NCI-H2196 treated with DMSO at 0.1 percent for 48 hours (cell line): ENCODE data around the gene TSPAN31.
"Not testable (repeated sequence)": the region's sequence is repeated elsewhere in the genome, so short reads cannot be mapped to it uniquely, and the experiment has no call there.

Experiments used
- DNase-seq: peaks from one replicate; lab custom pipeline; 2025; ENCODE audit not compliant: unreplicated experiment; lab: John Stamatoyannopoulos, UW

The TSPAN31 gene

DNA sequence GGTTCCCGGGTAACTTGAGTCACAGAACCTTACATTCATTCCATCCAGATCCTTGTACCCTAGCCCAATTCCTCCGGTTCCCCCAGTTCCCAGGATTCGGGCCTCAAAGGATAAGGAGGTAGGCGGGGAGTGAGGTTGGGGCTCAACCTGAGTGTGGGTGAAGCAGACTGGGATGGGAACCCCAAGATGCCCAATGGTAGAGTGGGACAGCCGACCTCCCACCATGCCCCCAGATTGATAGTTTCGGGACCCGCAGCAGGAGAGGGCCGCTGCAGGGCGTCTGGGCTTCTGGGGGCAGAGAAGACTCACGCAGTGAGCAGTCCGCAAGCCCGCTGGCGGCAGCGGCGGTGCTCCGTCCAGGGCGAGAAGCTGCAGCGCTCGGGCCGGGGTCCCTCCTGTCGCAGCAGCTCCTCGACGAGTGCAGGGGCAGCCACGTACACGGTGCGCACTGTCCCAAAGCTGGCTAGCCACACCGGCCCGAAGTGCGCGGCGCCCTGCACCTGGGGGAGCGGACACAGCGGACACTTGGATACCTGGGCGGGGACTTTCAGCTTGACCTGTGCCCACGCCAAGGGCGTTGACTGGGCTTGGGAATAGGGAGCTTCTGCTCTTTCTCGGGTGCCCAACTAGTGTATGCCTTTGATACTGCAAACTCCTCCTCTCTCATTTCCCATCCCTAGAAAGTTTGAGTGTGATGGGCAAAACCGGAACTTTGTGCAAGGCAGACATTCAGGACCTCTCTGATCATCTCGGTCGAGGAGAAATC, 21.0 kb downstream of the TSPAN31 start:
- DNase-seq, result no peak

DNA sequence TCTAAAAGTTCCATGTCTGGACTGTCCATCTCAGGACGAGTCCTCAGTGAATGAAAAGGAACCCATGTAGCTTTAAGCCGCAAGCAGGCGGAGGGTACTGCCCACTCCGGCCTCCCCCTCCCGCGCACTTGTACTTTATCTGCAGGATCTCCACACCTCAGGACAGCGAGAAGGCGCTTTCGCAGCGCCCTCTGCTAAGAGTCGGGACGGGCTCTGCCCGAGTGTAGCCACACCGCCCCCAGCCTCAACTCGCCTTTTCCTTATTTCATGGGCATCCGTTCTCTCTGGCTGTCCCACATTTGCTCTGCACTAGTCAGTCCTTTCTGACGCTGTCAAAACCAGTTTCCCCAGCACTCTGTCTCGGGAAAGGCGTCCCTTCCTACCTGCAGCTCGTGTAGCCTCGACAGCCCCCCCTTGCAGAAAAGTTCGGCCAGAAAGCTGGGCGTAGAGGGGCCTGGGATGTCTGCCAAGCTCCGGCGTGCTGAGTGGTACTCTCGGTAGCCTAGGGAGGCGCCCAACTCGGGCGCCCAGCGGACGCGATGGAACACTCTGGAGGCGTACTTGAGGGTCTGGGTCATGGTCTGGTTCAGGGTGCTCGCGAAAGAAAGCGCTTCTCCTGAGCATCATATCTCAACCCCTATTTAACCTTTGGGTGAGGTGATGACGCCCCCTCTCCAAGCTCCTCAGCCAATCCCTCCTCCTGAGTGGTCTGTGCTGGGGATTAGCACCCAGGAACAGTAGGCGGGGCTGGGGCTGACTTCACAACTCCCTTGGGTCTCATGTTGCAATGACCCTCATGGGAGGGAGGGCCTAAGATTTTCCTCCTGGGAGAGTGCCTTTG, 21.8 kb downstream of the TSPAN31 start, which contains the start of gene CYP27B1:
Gene CYP27B1, minus strand, starts transcription at position 615 of the 841 bp plus-strand sequence. Its CDS starts 37 bp downstream, at position 578.
- DNase-seq, result no peak

DNA sequence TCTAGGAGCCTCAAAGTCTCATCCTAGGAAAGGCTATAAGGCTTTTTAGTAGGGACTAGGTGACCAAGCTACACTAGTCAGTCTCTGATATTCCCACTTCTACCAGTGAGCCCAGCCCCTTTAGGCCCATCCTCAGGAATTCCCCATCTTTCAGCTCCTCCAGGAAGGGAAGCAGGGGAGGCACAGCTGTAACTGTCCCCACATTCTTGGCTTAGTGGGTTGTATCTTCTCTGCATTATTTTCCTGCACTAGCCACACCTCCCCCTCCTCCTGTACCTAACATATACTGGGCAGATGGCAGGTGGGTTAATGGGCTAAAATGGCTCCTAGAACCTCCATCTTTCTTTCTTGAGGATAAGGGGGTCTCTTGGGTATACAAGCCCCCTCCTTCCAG, 22.5 kb downstream of the TSPAN31 start:
- no peak for DNase-seq

DNA sequence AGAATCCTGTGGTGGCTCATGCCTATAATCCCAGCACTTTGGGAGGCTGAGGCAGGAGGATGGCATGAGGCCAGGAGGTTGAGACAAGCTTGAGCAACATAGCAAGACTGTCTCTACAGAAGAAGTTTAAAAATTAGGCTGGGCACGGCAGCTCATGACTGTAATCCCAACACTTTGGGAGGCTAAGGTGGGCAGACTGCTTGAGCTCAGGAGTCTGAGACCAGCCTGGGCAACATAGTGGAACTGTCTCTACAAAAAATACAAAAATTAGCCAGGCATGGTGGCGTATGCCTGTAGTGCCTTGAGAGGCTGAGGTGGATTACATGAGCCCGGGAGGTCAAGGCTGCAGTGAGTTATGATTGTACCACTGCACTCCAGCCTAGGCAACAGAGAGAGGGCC, 23.0 kb downstream of the TSPAN31 start:
- no peak for DNase-seq

DNA sequence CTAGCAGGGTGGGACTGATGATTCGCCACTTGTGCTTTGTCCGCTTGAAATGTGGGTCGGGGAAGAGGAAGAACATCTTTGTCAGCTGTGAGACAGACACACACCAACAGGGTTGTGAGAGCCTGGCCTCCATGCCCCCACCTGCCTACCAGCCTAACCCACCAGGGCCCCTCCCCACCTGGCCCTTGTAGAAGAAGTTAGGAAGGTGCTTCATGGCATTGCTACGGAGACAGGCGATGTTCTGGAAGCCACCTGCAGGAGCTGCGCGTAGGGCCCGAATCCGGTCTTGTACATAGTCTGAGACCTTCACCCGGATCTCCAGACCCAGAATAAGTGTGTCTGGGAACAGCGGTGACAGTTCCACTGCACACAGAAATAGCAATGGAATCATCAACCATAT, 24.8 kb downstream of the TSPAN31 start:
- DNase-seq, result no peak

DNA sequence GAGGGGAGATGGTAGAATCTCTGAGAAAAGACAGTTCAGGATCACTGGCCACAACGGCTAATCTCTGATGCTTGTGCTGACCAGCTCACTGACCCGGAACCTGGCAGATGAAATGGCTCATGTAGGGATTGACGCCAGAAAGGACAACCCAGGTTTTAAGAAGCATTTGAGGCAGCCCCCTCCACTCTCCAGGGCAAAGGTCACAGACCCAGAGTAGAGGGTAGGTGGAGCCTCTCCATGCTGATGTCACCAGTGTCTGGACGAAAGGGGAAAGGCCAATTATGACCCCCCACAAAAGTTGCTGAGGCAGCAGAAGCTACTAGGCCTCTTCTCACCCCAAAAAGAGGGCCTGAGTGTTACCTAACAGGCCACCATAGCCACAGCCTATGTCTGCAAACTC, 25.9 kb downstream of the TSPAN31 start:
- no peak for DNase-seq

DNA sequence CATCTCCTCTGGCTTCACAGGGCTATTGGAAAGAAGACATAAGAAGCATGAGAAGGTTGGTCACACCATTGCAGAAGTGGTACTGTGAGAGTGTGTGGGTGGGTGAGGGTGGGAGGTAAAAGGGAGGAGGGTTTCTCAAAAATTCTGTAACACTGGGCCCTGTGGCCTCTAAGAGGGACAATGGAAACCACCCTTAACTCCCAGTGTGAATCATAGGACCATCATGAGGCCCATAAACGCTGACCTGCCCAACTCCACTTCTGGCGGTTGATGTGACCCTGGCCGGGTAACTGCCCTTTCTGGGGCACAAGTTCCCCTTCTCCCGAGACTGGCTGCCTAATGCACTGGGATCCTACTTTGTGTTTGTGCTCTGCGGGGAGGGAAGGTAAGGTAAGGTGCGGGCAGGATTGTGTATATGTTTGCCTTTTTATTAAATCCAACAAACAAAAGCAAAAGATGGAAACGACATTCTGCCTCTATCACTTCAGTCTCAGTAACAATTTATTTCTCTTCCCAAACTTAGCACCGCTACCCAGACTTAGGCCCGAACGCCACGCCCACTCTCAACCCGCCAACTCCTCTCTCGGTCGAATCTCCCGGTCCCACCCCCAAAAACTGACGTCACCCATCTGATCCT, 26.5 kb downstream of the TSPAN31 start:
- peak; percentile 80 for DNase-seq

DNA sequence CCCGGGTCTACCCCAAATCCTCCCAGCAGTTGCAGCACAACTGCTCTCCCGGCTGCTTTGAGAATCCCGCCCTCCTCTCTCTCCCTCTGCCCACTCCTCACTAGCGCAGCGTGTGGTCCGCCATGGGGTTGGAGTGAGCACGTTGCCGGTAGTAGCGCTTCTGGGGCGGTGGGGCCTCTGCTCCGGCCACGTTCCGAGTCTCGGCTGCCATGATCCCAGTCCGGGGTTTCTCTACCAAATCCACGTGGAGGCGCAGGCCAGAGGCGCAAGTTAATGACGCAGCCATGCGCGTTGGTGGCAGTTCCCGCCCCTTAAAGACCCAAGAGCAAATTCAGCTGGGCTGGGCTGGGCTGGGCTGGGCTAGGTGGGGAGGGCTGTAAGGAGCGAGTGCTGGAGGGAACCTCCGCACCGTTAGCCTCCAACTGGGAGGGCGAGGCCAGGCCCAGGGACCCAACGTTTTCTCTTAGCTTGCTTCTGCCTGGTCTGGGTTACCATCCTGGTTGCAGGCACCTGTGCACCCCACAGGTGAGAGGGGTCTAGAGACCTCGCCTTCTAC, 27.1 kb downstream of the TSPAN31 start, which contains the start of gene METTL1:
Gene METTL1, minus strand, starts transcription at position 233 of the 556 bp plus-strand sequence. Its CDS starts 22 bp downstream, at position 211.
- peak; percentile 89 for DNase-seq

DNA sequence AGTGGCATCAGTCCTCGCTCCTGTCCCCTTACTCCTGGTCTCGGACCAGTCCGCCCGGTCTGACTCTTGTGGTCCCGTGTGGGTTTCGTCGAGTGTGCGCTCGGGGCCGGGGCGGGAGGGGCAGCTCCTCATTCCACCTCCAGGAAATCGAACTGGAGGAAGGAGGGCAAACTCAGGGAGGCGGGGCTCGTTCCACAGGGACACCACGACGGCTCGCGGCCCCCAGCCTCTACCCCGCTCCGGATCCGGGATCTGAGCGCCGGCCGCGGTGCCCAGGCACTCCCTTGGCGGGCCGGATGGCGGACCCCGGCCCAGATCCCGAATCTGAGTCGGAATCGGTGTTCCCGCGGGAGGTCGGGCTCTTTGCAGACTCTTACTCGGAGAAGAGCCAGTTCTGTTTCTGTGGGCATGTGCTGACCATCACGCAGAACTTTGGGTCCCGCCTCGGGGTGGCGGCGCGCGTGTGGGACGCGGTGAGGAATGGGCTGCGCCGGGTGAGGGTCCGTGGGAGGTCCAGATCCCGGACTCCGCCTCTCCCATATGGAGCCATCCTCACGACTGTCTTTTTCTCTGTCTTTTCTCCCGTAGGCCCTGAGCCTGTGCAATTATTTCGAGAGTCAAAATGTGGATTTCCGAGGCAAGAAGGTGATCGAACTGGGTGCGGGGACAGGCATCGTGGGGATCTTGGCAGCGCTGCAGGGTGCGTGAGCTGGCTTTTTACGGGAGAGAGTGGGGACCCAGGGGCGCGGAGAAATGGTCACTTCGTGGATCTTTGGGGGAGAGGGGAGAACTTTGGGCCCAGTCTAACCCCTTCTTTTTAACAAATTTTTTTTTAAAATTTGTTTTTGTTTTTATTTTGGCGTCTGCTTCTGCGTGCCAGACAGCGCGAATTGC, 27.8 kb downstream of the TSPAN31 start, which contains the start of gene EEF1AKMT3:
Gene EEF1AKMT3, plus strand, starts transcription at position 186 of the 894 bp plus-strand sequence. Its CDS starts 111 bp downstream, at position 297.
- DNase-seq, result no peak

DNA sequence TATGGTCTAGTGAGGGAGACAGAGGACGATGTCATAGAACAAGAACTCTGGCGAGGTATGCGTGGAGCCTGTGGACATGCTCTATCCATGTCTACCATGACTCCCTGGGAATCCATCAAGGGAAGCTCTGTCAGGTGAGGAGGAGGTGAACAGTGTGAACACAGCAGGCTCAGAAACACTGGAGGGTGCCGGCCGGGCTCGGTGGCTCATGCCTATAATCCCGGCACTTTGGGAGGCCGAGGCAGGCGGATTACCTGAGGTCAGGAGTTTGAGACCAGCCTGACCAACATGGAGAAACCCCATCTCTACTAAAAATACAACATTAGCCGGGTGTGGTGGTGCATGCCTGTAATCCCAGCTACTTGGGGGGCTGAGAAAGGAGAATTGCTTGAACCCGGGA, 29.8 kb downstream of the TSPAN31 start:
- DNase-seq, result not testable (repeated sequence)

DNA sequence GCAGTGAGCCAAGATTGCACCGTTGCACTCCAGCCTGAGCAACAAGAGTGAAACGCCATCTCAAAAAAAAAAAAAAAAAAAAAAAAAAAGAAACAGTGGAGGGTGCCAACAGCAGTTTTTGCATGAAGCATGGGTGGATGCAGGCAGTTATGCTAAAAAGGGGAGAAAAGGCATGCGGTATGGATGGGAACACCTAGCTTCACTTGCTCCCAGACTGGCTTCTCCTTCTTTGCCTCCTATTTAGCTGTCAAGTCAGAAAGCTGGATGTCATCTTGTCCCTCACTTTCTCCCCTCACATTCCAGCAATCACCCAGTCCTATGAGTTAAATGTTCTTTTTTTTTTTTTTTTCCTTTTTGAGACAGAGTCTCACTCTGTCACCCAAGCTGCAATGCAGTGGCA, 30.2 kb downstream of the TSPAN31 start:
- no peak for DNase-seq

DNA sequence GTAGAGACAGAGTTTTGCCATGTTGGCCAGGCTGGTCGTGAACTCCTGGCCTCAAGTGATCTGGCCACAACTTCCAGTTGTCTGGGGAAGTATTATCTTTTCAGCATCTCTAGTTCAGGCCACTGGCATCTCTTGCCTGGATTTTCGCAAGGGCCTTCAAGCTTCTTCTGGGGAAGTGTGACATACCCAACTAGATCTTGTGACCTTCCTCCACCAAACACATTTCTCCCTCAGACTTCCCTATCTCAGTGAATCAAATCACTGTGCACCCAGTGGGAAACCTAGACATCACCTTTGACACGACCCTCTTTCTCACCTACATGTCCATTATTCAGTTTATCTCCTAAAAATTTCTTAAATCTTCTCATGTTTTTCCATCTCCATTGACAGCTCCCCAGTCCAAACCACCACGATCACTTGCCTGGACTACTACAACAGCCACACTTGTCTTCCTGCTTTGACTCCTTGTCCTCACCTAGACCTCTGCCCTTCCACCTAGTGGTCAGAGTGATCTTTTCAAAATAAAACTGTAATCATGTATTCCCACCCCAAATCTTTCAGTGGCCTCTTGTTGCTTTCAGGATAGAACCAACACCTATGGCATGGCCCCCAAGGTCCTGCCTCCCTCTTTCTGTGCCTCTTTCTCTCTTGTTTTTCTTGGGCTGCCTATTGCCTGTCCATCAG, 30.9 kb downstream of the TSPAN31 start:
- no peak for DNase-seq

DNA sequence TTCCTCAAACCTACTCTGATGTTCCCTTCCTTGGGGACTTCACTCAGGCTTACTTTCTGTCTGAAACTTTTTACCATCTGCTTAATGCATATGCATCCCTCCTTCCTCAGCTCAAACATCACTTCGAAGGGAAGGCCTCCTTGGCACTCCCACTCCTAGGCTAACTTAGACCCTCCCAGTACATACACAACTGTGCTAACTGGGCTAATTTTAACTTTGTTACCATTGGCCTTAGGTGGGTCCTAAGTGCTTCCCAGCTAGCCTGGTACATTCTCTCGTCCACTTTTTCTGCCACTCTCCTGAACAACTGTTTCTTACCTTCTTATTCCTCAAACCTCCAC, 31.4 kb downstream of the TSPAN31 start:
- no peak for DNase-seq

DNA sequence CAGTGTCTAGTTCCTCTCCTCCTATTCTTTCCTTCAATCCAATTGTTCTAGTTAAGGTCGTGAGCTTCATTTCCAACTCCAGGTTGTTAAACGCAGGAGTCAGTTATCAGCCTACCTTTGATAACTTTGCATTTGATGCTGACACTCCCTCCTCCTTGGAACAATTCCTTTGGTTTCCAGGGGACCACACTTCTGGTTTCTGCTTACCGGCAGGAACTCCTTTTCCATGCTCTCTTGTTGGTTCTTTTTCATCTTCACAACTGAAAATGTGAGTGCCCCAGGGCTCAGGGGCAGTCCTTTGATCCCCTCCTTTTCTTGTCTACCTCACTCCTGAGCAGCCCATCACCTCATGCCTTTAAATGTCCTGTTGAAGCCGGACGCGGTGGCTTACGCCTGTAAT, 32.5 kb downstream of the TSPAN31 start:
- no peak for DNase-seq

DNA sequence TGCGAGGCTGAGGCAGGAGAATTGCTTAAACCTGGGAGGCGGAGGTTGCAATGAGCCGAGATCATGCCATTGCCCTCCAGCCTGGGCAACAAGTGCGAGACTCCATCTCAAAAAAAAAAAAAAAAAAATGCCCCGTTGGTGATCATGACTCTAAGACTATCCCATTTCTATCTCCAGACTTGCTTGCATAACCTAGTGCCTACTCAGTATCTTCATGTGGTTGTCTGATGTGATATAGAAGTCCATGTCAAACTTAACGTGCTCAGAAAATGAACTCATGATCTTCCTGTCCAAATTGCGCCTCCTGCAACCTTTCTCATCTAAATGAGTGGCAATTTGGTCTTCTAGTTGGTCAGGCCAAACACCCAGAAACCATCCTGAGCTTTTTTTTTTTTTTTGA, 33.1 kb downstream of the TSPAN31 start:
- DNase-seq, result no peak

DNA sequence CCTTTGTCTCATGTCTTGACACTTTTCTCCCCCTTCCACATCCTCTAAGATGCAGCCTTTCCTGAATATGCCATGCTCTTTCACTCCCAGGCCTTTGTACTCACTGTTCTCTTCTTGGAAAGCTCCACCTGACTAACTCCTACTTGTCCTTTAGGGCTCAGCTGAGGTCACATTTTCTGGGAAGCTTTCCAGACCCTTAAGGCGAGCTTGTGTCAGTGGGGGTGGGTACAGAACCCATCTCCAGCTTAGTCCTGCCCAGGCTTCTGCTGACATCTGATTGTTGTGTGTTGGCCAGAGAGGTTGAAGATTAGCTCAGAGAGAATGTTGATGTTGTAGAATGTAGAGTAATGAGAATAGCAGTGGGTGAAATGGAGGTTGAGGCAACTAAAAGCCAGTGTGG, 34.9 kb downstream of the TSPAN31 start:
- DNase-seq, result no peak

DNA sequence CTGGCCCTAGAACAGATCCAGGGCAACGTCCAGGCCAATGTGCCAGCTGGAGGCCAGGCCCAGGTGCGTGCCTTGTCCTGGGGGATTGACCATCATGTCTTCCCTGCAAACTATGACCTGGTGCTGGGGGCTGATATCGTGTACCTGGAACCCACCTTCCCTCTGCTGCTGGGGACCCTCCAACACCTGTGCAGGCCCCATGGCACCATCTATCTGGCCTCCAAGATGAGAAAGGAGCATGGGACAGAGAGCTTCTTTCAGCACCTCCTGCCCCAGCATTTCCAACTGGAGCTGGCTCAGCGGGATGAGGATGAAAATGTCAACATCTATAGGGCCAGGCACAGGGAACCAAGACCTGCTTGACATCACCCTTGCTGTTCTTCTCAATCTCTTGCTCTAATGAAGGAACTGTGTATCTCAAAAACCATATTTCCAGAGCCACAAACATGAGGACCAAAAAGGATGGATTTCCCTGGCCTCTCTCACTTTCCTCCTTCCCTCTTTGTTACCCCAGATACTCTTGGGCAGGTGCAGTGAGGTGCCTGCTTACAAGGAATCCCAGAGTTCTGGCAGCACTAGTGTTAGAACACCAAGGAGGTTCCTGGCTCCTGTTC, 35.6 kb downstream of the TSPAN31 start:
- no peak for DNase-seq

DNA sequence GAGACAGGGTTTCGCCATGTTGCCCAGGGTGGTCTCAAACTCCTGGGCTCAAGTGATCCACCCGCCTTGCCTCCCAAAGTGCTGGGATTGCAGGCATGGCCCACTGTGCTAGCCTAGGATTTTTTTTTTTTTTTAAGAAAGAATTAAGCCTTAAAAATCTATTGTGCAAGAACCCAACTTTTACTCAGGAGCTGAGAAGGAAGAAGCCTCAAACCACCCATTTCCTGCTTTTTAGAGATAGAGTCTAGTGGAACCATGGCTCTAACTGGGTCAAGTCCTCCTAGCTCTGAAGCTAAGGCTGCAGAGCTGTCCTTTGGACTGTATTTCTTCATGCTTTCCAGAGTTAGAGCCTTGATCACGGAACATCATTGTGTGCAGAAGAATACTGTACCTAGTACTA, 36.4 kb downstream of the TSPAN31 start:
- no peak for DNase-seq

DNA sequence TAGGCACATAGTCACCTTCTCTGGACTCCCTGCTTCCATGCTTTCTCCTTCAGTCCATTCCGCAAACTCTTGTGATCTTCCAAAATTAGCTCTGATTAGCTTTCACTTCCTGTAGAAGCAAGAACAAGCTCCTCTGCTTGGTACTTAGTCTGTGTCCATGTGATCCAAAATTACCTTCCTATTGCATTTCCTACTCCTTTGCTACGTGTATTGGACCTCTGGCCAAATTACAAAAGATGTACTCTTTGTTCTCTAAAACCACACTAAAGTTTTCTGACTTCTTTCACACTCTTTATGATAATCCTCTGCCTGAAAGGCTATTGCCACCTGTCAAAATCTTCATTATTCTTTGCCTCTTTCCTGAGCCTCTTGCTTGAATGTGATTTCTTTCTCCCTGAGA, 37.0 kb downstream of the TSPAN31 start:
- no peak for DNase-seq
